Stimulated activated CD8-positive, alpha-beta memory T cell treated with anti-CD3 and anti-CD28 coated beads, Interleukin-4, amount 100 ng/mL, for 1 hour (primary cell): ENCODE results near the gene TMCO4.
A peak's percentile ranks its signal among the peaks of the same experiment; 100 is the strongest.

ENCODE experiments used
- DNase-seq, 2 donors: peaks; one replicate each; pipeline ENCODE4 v3.0.0-alpha.2; 2020; ENCODE audit warnings: low read depth in 2 of 2, low spot score in 1 of 2

The TMCO4 gene

GRCh38 chr1:19723874-19724273 is 75.8 kb downstream of the TMCO4 start:
- DNase-seq, result no peak

GRCh38 chr1:19720973-19721372 is 78.7 kb downstream of the TMCO4 start:
- DNase-seq, result no peak

- no peak for DNase-seq
These were observed 79.5 kb downstream of the TMCO4 start for GRCh38 chr1:19720174-19720573.

GRCh38 chr1:19717467-19717866 is 82.2 kb downstream of the TMCO4 start:
- no peak for DNase-seq

GRCh38 chr1:19715334-19716203 is 84.1 kb downstream of the TMCO4 start:
- peak; percentile 37 to 61 for DNase-seq

- no peak for DNase-seq
These were observed 86.8 kb downstream of the TMCO4 start for GRCh38 chr1:19712928-19713327.

GRCh38 chr1:19710825-19711611 is 88.7 kb downstream of the TMCO4 start:
- DNase-seq, result no peak

GRCh38 chr1:19709260-19709793 is 90.4 kb downstream of the TMCO4 start:
- DNase-seq, result no peak

- no peak for DNase-seq
These were observed 91.1 kb downstream of the TMCO4 start for GRCh38 chr1:19708567-19709110.

GRCh38 chr1:19706136-19706535 is 93.6 kb downstream of the TMCO4 start:
- DNase-seq, result no peak

- no peak for DNase-seq
These were observed 94.3 kb downstream of the TMCO4 start for GRCh38 chr1:19705464-19705863.

GRCh38 chr1:19704247-19705113 is 95.2 kb downstream of the TMCO4 start:
- DNase-seq, result peak; percentile 5 to 35

- no peak for DNase-seq
These were observed 96.4 kb downstream of the TMCO4 start for GRCh38 chr1:19703280-19703679.

- DNase-seq, result no peak
These were observed 99.5 kb downstream of the TMCO4 start for GRCh38 chr1:19700079-19700777.

GRCh38 chr1:19698181-19698580 is 101.5 kb downstream of the TMCO4 start:
- DNase-seq, result no peak

- no peak for DNase-seq
These were observed 102.9 kb downstream of the TMCO4 start for GRCh38 chr1:19696820-19697219.

- DNase-seq, result no peak
These were observed 103.9 kb downstream of the TMCO4 start for GRCh38 chr1:19695772-19696171.

- DNase-seq, result no peak
These were observed 105.4 kb downstream of the TMCO4 start for GRCh38 chr1:19694298-19694697.

GRCh38 chr1:19690342-19690741 is 109.4 kb downstream of the TMCO4 start:
- DNase-seq, result no peak

- DNase-seq, result no peak
These were observed 109.9 kb downstream of the TMCO4 start for GRCh38 chr1:19689856-19690255.
